Tibial artery (tissue), 4 donors: ENCODE measurements around the gene AP4S1.
"Not testable (repeated sequence)": the region's sequence is repeated elsewhere in the genome, so short reads cannot be mapped to it uniquely, and the experiment has no call there.

Source experiments
- DNase-seq, 2 donors: peaks; one replicate each; pipeline ENCODE4 v3.0.0-alpha.2; 2019
- H3K27ac ChIP-seq, 2 donors: fragments of 200-600 bp; sonication (generic) in 1 of 2; 1 replicate in 1 of 2; 2 replicates in 1 of 2; pipeline ENCODE4 v1.5.1; 2018 to 2019; ENCODE audit warnings: mild to moderate bottlenecking in 1 of 2
- H3K27me3 ChIP-seq, 2 donors: fragments of 200-600 bp; sonication (generic) in 1 of 2; one replicate each; pipeline versions ENCODE4 v1.5.1 to v1.6.0; 2016 to 2019
- H3K36me3 ChIP-seq, 3 donors: fragments of 200-600 bp; sonication (generic) in 2 of 3; one replicate each; pipeline ENCODE4 v1.5.1; 2016 to 2019; ENCODE audit warnings: mild to moderate bottlenecking in 2 of 3
- H3K4me1 ChIP-seq, 4 donors: fragments of 200-600 bp; sonication (generic) in 2 of 4; 1 replicate in 3 of 4; 2 replicates in 1 of 4; pipeline ENCODE4 v1.5.1; 2016 to 2019
- H3K4me3 ChIP-seq, 2 donors: fragments of 200-600 bp; sonication (generic) in 1 of 2; 1 replicate in 1 of 2; 2 replicates in 1 of 2; pipeline ENCODE4 v1.5.1; 2018 to 2019; ENCODE audit warnings: mild to moderate bottlenecking in 2 of 2
- H3K9me3 ChIP-seq, 3 donors: fragments of 200-600 bp; sonication (generic) in 1 of 3; one replicate each; pipeline ENCODE4 v1.5.1; 2016 to 2019
- CTCF ChIP-seq, 2 experiments: fragments of 200-600 bp in 1 of 2; fragments of 450-650 bp in 1 of 2; IDR thresholded peaks; one replicate each; pipeline ENCODE4 v1.5.1; 2017 to 2019; ENCODE audit warnings: antibody characterized with exemption in 2 of 2, mild to moderate bottlenecking in 1 of 2, moderate library complexity in 1 of 2
- intact Hi-C: fragments of 100-400 bp; cut with DNase I; formaldehyde crosslinking; loops from one replicate; pipeline ENCODE4 v1.15.0; 2023; ENCODE audit warnings: low total_unique reads

Gene AP4S1

GRCh38 chr14:31025367-31026076 is at the start of gene AP4S1:
Gene AP4S1, plus strand, starts transcription at chr14:31025649. Its CDS starts 40,548 bp downstream, at chr14:31066197.
- DNase-seq: peak; percentile 28 to 72
- intact Hi-C loops: no loop called here

GRCh38 chr14:30977752-30978151 is 47.7 kb upstream of the AP4S1 start:
- peaks cover 0 to 69% (median 11%) of the 10 kb centered on the region in 4 donors for H3K4me1 ChIP-seq
- no peak overlapping the region for H3K27ac ChIP-seq
- DNase-seq: no peak
- intact Hi-C loops: loop anchor here (5.0 kb wide), 1 partner anchor 105 kb away; no protein-coding TSS in a partner anchor
- H3K36me3 ChIP-seq: no peaks in the 10 kb centered on the region
- no peaks in the 10 kb centered on the region for H3K9me3 ChIP-seq
- no peak for TF ChIP-seq CTCF (IDR thresholded peaks at IDR 0.05)
- H3K4me3 ChIP-seq: no peak overlapping the region
- H3K27me3 ChIP-seq: no peaks in the 10 kb centered on the region

More at GRCh38 chr14:31025367-31026076, at the start of gene AP4S1:
- Histone ChIP-seq H3K4me1 (peaks cover 0 to 27% (median 13%) of the 10 kb centered on the region in 4 donors), H3K36me3 (peaks cover 0 to 4% (median 3%) of the 10 kb centered on the region in 3 donors), H3K4me3 (peak within 1 kb of the TSS; percentile 100), H3K27me3 (no peaks in the 10 kb centered on the region), H3K27ac (peak within 1 kb of the TSS; percentile 99 to 100), H3K9me3 (no peaks in the 10 kb centered on the region)
- TF ChIP-seq CTCF (IDR thresholded peaks at IDR 0.05): no peak

GRCh38 chr14:30980106-30980704 is 45.2 kb upstream of the AP4S1 start:
- intact Hi-C loops: not testable (repeated sequence)
- H3K27ac ChIP-seq: peak overlapping the region in 1 of 2 donors; percentile 17

GRCh38 chr14:30980980-30981379 is 44.5 kb upstream of the AP4S1 start:
- TF ChIP-seq CTCF (IDR thresholded peaks at IDR 0.05): no peak
- no peak overlapping the region for H3K4me3 ChIP-seq
- H3K9me3 ChIP-seq: no peaks in the 10 kb centered on the region
- no peak for DNase-seq
- peak overlapping the region in 1 of 2 donors; percentile 17 for H3K27ac ChIP-seq
- intact Hi-C loops: no loop called here
- H3K27me3 ChIP-seq: no peaks in the 10 kb centered on the region
- peaks cover 0 to 61% (median 7%) of the 10 kb centered on the region in 4 donors for H3K4me1 ChIP-seq
- H3K36me3 ChIP-seq: no peaks in the 10 kb centered on the region

More at GRCh38 chr14:30980106-30980704, 45.2 kb upstream of the AP4S1 start:
- H3K36me3 ChIP-seq, H3K27me3 ChIP-seq, H3K4me3 ChIP-seq, H3K9me3 ChIP-seq: not testable (repeated sequence)
- peak in 1 of 2 donors; percentile 24 for DNase-seq
- peak; percentile 54 to 58 for TF ChIP-seq CTCF (IDR thresholded peaks at IDR 0.05)
- peaks cover 0 to 63% (median 5%) of the 10 kb centered on the region in 4 donors for H3K4me1 ChIP-seq

GRCh38 chr14:30982533-30982932 is 42.9 kb upstream of the AP4S1 start:
- intact Hi-C loops: no loop called here
- H3K9me3 ChIP-seq: no peaks in the 10 kb centered on the region
- H3K27me3 ChIP-seq: no peaks in the 10 kb centered on the region
- H3K27ac ChIP-seq: no peak overlapping the region
- peaks cover 0 to 74% (median 7%) of the 10 kb centered on the region in 4 donors for H3K4me1 ChIP-seq
- DNase-seq: no peak
- TF ChIP-seq CTCF (IDR thresholded peaks at IDR 0.05): no peak
- H3K4me3 ChIP-seq: no peak overlapping the region
- no peaks in the 10 kb centered on the region for H3K36me3 ChIP-seq
